Testis (tissue), 2 donors: ENCODE measurements around the gene RAB27B.

Source experiments
- CTCF ChIP-seq, 3 experiments: fragments of 450-650 bp in 2 of 3; fragments of 200-600 bp in 1 of 3; sonication (generic) in 1 of 3; IDR thresholded peaks; one replicate each; pipeline ENCODE4 v1.5.1; 2016 to 2019; ENCODE audit warnings: antibody characterized with exemption in 3 of 3, mild to moderate bottlenecking in 2 of 3, moderate library complexity in 1 of 3
- POLR2A ChIP-seq: fragments of 450-650 bp; IDR thresholded peaks from one replicate; pipeline ENCODE4 v1.6.1; 2017; ENCODE audit warnings: antibody characterized with exemption, mild to moderate bottlenecking, moderate library complexity

DNA sequence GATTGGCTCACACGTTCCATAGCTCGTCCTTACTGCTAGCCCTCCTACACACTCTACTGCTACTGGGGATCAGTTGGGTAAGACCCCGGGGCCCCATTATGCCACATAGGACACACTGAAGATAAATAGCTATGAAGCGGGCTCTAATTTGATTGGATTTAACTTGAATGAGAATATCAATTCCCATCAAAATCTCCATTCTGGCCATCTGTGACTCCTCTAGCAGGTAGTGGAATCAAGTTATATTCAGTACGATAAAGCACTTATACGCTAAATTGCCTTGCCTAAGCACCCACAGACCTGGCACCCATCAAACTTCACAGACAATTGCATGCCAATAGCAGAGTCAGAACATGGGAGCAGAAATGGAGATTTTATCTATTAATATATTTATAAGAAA, 91.1 kb downstream of the RAB27B start:
- TF ChIP-seq CTCF (IDR thresholded peaks at IDR 0.05) (no peak), POLR2A (no peak)
